ENCODE results near the gene PKDREJ. TPM values are rescaled to one million over a fixed set of nuclear protein-coding genes. Genes with fewer than 3 reads are reported as not detected.
A peak's percentile ranks its signal among the peaks of the same experiment; 100 is the strongest.

PKDREJ gene
- total RNA-seq, 1 donor: not detected

DNA sequence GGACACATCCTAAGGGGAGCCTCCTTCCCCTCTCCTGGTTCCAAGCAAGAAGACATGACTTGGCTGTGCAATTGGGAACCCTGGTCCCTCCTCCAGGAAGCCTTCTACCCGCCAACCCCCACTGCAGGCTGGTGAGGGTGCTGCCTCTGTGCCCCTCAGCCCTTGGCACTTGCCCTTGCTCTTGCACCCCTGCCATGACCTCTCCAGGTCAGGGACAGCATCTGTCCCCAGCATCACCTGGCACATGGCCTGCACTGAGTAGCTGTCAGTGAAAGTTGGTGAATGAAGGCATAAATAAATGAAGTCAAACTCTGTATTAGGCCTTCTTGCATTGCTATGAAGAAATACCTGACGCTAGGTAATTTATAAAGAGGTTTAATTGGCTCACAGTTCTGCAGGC, 31.6 kb upstream of the PKDREJ start:
- H3K4me2 ChIP-seq (ENCODE audit: insufficient read depth, low read length): no peak overlapping the region
- DNase-seq (ENCODE audit: insufficient read length, low spot score, missing footprints): peak; percentile 60
- H4K20me1 ChIP-seq (ENCODE audit: insufficient read depth, low read length): no peaks in the 10 kb centered on the region
- H3K27me3 ChIP-seq (ENCODE audit: insufficient read depth, low read length): no peaks in the 10 kb centered on the region
- no peak overlapping the region for H3K27ac ChIP-seq (ENCODE audit: low read depth, low read length)
- H3K4me1 ChIP-seq (ENCODE audit: insufficient read depth, low read length): peaks cover 20% of the 10 kb centered on the region
- no peak overlapping the region for H2AFZ ChIP-seq (ENCODE audit: low read length)
- H3K36me3 ChIP-seq (ENCODE audit: insufficient read depth, low read length): peaks cover 25% of the 10 kb centered on the region
- H3K9me3 ChIP-seq (ENCODE audit: low read depth, low read length): no peaks in the 10 kb centered on the region
- no peak overlapping the region for H3K4me3 ChIP-seq (ENCODE audit: insufficient read depth, low read length)
- H3K79me2 ChIP-seq (ENCODE audit: insufficient read depth, low read length): peaks cover 27% of the 10 kb centered on the region
- TF ChIP-seq, protein P1, sequence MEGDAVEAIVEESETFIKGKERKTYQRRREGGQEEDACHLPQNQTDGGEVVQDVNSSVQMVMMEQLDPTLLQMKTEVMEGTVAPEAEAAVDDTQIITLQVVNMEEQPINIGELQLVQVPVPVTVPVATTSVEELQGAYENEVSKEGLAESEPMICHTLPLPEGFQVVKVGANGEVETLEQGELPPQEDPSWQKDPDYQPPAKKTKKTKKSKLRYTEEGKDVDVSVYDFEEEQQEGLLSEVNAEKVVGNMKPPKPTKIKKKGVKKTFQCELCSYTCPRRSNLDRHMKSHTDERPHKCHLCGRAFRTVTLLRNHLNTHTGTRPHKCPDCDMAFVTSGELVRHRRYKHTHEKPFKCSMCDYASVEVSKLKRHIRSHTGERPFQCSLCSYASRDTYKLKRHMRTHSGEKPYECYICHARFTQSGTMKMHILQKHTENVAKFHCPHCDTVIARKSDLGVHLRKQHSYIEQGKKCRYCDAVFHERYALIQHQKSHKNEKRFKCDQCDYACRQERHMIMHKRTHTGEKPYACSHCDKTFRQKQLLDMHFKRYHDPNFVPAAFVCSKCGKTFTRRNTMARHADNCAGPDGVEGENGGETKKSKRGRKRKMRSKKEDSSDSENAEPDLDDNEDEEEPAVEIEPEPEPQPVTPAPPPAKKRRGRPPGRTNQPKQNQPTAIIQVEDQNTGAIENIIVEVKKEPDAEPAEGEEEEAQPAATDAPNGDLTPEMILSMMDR (IDR thresholded peaks at IDR 0.05; ENCODE audit: extremely low read depth, low read depth, low read length): no peak

- H3K27me3 ChIP-seq (ENCODE audit: insufficient read depth, low read length): no peaks in the 10 kb centered on the region
- peaks cover 28% of the 10 kb centered on the region for H3K36me3 ChIP-seq (ENCODE audit: insufficient read depth, low read length)
- no peak overlapping the region for H3K4me3 ChIP-seq (ENCODE audit: insufficient read depth, low read length)
- H3K9me3 ChIP-seq (ENCODE audit: low read depth, low read length): no peaks in the 10 kb centered on the region
- peaks cover 18% of the 10 kb centered on the region for H3K79me2 ChIP-seq (ENCODE audit: insufficient read depth, low read length)
- H3K27ac ChIP-seq (ENCODE audit: low read depth, low read length): no peak overlapping the region
- H4K20me1 ChIP-seq (ENCODE audit: insufficient read depth, low read length): no peaks in the 10 kb centered on the region
- TF ChIP-seq, protein P1 (IDR thresholded peaks at IDR 0.05; ENCODE audit: extremely low read depth, low read depth, low read length): no peak
- H3K4me2 ChIP-seq (ENCODE audit: insufficient read depth, low read length): no peak overlapping the region
- peak; percentile 89 for DNase-seq (ENCODE audit: insufficient read length, low spot score, missing footprints)
- peaks cover 20% of the 10 kb centered on the region for H3K4me1 ChIP-seq (ENCODE audit: insufficient read depth, low read length)
- no peak overlapping the region for H2AFZ ChIP-seq (ENCODE audit: low read length)
Observed at GRCh38 chr22:46293577-46294260, 30.6 kb upstream of the PKDREJ start.

GRCh38 chr22:46292732-46293131, 29.6 kb upstream of the PKDREJ start:
- TF ChIP-seq, protein P1 (IDR thresholded peaks at IDR 0.05; ENCODE audit: extremely low read depth, low read depth, low read length): no peak

DNA sequence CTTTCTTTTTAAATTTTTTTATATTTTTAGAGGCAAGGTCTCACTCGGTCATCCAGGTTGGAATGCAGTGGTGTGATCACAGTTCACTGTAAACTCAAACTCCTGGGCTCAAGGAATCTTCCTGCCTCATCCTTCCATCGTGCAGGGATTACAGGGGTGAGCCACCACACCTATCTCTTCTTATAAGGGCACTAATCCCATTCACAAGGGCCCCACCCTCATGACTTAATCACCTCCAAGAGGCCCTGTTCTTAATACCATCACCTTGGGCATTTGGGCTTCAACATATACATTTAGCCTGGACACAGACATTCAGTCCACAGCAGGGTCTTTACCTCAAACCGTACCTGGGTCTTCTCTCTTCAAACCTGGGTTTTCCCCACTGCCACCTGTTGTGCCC, 29.0 kb upstream of the PKDREJ start:
- no peaks in the 10 kb centered on the region for H4K20me1 ChIP-seq (ENCODE audit: insufficient read depth, low read length)
- no peak for DNase-seq (ENCODE audit: insufficient read length, low spot score, missing footprints)
- no peaks in the 10 kb centered on the region for H3K9me3 ChIP-seq (ENCODE audit: low read depth, low read length)
- H3K27ac ChIP-seq (ENCODE audit: low read depth, low read length): no peak overlapping the region
- no peaks in the 10 kb centered on the region for H3K27me3 ChIP-seq (ENCODE audit: insufficient read depth, low read length)
- H3K4me2 ChIP-seq (ENCODE audit: insufficient read depth, low read length): no peak overlapping the region
- TF ChIP-seq, protein P1 (IDR thresholded peaks at IDR 0.05; ENCODE audit: extremely low read depth, low read depth, low read length): no peak
- H3K36me3 ChIP-seq (ENCODE audit: insufficient read depth, low read length): peaks cover 28% of the 10 kb centered on the region
- H3K79me2 ChIP-seq (ENCODE audit: insufficient read depth, low read length): peaks cover 4% of the 10 kb centered on the region
- no peak overlapping the region for H2AFZ ChIP-seq (ENCODE audit: low read length)
- no peak overlapping the region for H3K4me3 ChIP-seq (ENCODE audit: insufficient read depth, low read length)
- H3K4me1 ChIP-seq (ENCODE audit: insufficient read depth, low read length): peaks cover 12% of the 10 kb centered on the region

More at GRCh38 chr22:46292732-46293131, 29.6 kb upstream of the PKDREJ start:
- Histone ChIP-seq H3K4me2 (ENCODE audit: insufficient read depth, low read length) (no peak overlapping the region), H2AFZ (ENCODE audit: low read length) (no peak overlapping the region), H3K4me3 (ENCODE audit: insufficient read depth, low read length) (no peak overlapping the region), H3K27me3 (ENCODE audit: insufficient read depth, low read length) (no peaks in the 10 kb centered on the region), H3K27ac (ENCODE audit: low read depth, low read length) (no peak overlapping the region), H3K9me3 (ENCODE audit: low read depth, low read length) (no peaks in the 10 kb centered on the region), H3K79me2 (ENCODE audit: insufficient read depth, low read length) (peaks cover 9% of the 10 kb centered on the region), H4K20me1 (ENCODE audit: insufficient read depth, low read length) (no peaks in the 10 kb centered on the region), H3K4me1 (ENCODE audit: insufficient read depth, low read length) (peaks cover 17% of the 10 kb centered on the region), H3K36me3 (ENCODE audit: insufficient read depth, low read length) (peaks cover 28% of the 10 kb centered on the region)
- DNase-seq (ENCODE audit: insufficient read length, low spot score, missing footprints): peak; percentile 36

Data from osteoblast (primary cell).